Measurements from ENCODE around the gene IGF2BP2. TPM values are rescaled to one million over a fixed set of nuclear protein-coding genes. Genes with fewer than 3 reads are reported as not detected.

IGF2BP2 gene
- total and polyA plus RNA-seq, 2 of the 13 experiments (the other 11 are each of a cell fraction or from before 2014, with no cell fraction given), result 6.5 to 46.0 TPM

GRCh38 chr3:185824051-185825005, 514 bp downstream of the IGF2BP2 start (continued):
- no peak for TF ChIP-seq REL (CRISPR knock-in tag; conservative IDR thresholded peaks at IDR 0.05)
- TF ChIP-seq ARNT2 (CRISPR knock-in tag; IDR thresholded peaks at IDR 0.05; ENCODE audit: low read depth), result 0 out of 2 replicates have a peak, but pooled peaks have one; percentile 28
- TF ChIP-seq PAXIP1 (CRISPR knock-in tag; conservative IDR thresholded peaks at IDR 0.05), result 0 out of 2 replicates have a peak, but pooled peaks have one; percentile 15
- peak; percentile 71 for TF ChIP-seq TAF1 (CRISPR knock-in tag; IDR thresholded peaks at IDR 0.05)
- 0 out of 2 replicates have a peak, but pooled peaks have one; percentile 14 for TF ChIP-seq ZBTB42 (CRISPR knock-in tag; IDR thresholded peaks at IDR 0.05)
- no peak for TF ChIP-seq PRDM4 (CRISPR knock-in tag; IDR thresholded peaks at IDR 0.05; ENCODE audit: borderline replicate concordance)
- 0 out of 2 replicates have a peak, but pooled peaks have one; percentile 6 for TF ChIP-seq ELF3 (CRISPR knock-in tag; IDR thresholded peaks at IDR 0.05)
- peak; percentile 62; the same call in 1 of the 2 replicates for TF ChIP-seq HBP1 (CRISPR knock-in tag; IDR thresholded peaks at IDR 0.05; ENCODE audit: low read depth)
- 0 out of 2 replicates have a peak, but pooled peaks have one; percentile 40 for TF ChIP-seq NKX3-1 (CRISPR knock-in tag; IDR thresholded peaks at IDR 0.05)
- no peak for TF ChIP-seq ZHX2 (IDR thresholded peaks at IDR 0.05; ENCODE audit: low read depth)
- TF ChIP-seq ZHX2 (CRISPR knock-in tag; IDR thresholded peaks at IDR 0.05; ENCODE audit: borderline replicate concordance), result 0 out of 2 replicates have a peak, but pooled peaks have one; percentile 38
